Omental fat pad (tissue), 4 donors: Measurements from ENCODE around the gene NELL1. TPM values are rescaled to one million over a fixed set of nuclear protein-coding genes. Genes with fewer than 3 reads are reported as not detected.

ENCODE experiments used
- ATAC-seq: fragments of 150-250 bp; one replicate; pipeline ENCODE4 v1.9.1; 2016; ENCODE audit warnings: mild to moderate bottlenecking, moderate library complexity; ENCODE audit not compliant: low FRiP score
- DNase-seq: peaks from one replicate; pipeline ENCODE4 v3.0.0-alpha.2; 2019; ENCODE audit warnings: low spot score
- total RNA-seq, 4 donors: library from RNA; depleted of rRNA; stranded (reverse); fragments of >200 nt; gene quantifications; one replicate each; pipeline ENCODE4 v1.1.0, GENCODE V29; 2016
- TF ChIP-seq, protein P1 (sequence below), 3 donors: fragments of 450-650 bp; IDR thresholded peaks; one replicate each; pipeline ENCODE4 v1.5.1; 2016 to 2017; ENCODE audit warnings: antibody characterized with exemption in 3 of 3, mild to moderate bottlenecking in 3 of 3, moderate library complexity in 2 of 3

Gene NELL1
- total RNA-seq, 4 donors from 2014 or later, result 0.48 to 1.3 TPM; not detected in 2

DNA sequence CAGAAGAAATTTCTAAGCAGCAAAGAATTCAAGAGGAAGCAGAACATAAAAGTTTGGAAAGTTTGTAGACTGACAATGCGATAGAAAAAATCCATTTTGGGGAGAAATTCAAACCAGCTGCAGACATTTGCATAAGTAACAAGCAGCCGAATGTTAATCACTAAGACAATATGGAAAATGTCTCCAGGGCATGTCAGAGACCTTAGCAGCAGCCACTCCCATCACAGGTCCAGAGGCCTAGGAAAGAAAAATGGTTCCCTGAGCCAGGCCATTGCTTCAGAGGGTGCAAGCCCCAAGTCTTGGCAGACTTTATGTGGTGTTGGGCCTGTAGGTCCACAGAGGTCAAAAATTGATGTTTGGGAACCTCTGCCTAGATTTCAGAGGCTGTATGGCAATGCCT lies 155.4 kb downstream of the NELL1 start:
- DNase-seq (no peak), ATAC-seq (no peak)
- TF ChIP-seq, protein P1, sequence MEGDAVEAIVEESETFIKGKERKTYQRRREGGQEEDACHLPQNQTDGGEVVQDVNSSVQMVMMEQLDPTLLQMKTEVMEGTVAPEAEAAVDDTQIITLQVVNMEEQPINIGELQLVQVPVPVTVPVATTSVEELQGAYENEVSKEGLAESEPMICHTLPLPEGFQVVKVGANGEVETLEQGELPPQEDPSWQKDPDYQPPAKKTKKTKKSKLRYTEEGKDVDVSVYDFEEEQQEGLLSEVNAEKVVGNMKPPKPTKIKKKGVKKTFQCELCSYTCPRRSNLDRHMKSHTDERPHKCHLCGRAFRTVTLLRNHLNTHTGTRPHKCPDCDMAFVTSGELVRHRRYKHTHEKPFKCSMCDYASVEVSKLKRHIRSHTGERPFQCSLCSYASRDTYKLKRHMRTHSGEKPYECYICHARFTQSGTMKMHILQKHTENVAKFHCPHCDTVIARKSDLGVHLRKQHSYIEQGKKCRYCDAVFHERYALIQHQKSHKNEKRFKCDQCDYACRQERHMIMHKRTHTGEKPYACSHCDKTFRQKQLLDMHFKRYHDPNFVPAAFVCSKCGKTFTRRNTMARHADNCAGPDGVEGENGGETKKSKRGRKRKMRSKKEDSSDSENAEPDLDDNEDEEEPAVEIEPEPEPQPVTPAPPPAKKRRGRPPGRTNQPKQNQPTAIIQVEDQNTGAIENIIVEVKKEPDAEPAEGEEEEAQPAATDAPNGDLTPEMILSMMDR (IDR thresholded peaks at IDR 0.05), result no peak

DNA sequence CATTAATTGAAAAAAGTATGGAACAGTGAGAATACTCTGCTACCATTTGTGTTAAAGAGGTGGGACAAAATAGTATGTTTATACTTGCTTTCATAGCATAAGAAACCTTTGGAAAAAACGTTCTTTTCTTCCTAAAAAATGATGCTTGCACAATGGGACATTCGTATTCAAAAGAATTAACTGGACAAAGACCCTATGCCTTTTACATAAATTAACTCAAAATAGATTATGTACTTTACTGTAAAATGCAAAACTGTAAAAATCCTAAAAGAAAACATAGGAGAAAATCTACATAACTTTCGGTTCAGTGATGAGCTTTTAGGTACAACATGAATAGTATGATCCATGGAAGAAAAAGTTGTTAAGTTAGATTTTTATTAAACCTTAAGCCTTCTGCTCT lies 166.2 kb downstream of the NELL1 start:
- no peak for DNase-seq
- TF ChIP-seq, protein P1 (IDR thresholded peaks at IDR 0.05), result no peak
- ATAC-seq, result no peak

DNA sequence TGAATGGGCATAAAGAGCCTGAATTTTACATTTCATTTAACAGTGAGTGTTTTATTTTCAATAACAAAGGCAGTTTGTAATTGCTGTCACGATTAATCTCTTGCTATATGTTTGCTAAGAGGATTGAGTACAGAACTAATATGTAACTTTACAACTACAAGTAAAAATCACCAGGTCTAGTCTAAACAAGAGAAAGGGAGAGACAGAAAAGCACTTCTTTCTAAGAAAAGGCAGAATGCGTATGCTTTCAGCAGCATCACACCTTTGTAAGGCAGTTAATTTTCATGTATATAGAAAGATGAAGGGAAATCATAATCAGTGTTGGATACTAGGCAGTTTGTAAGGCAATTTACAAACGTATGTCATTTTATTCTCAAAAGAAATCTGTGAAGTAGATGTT lies 169.8 kb downstream of the NELL1 start:
- DNase-seq (no peak), ATAC-seq (no peak)
- TF ChIP-seq, protein P1 (IDR thresholded peaks at IDR 0.05), result no peak

DNA sequence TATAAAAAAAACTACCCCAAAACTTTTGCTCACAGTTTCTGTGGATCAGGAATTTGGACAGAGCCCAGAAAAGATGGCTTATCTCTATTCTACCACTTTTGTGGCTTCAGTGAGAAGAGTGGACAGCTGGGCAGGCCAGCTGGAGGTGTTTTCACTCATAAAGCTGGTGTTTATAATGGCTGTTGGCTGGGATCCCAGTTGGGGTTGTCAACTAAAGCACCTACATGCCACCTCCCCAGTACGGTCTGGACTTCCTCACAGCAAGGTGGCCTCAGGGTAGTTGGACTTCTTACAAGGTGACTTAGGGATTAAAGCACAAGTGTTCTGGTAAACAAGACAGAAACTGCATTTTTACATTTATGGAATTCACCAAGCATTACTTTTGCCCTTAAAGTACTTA lies 171.0 kb downstream of the NELL1 start:
- DNase-seq (no peak), ATAC-seq (no peak)
- TF ChIP-seq, protein P1 (IDR thresholded peaks at IDR 0.05), result no peak

DNA sequence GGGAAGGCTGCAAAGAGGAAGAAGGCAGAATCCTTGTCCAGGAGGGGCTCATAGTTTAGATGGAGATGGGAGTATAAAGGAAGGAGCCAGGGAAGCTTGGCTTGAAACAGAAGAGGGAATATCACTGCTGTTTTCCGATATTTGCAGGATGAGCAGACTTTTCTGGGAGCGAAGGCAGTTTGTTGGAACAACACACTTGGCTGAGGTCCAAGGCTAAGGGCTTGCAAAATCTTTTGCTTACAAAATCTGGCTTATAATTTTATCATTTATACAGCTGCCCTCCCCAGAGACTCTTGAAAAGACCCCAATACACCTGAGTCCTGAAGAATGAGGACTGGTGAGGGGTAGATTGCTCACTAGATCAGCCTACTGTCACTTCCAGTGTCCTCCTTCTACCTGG lies 174.8 kb downstream of the NELL1 start:
- DNase-seq (no peak), ATAC-seq (no peak)
- TF ChIP-seq, protein P1 (IDR thresholded peaks at IDR 0.05), result no peak

DNA sequence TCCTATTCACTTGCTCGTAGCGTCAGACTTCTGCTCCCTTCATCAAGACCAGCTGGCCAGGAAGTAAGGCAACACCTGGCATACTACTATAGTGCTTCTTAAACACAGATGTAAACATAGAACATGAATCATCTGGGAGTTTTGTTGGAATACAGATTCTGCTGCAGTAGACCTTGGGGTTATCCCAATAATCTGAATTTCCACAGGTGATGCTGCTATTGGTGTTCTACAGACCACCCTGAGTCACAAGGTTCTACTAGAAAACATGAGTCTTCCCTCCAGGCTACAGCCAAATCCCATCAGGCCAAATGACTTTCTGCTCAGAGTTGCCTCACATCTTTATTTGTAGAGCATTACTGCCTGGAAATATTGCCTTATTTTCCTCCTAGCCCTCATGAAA lies 175.2 kb downstream of the NELL1 start:
- TF ChIP-seq, protein P1 (IDR thresholded peaks at IDR 0.05), result no peak

DNA sequence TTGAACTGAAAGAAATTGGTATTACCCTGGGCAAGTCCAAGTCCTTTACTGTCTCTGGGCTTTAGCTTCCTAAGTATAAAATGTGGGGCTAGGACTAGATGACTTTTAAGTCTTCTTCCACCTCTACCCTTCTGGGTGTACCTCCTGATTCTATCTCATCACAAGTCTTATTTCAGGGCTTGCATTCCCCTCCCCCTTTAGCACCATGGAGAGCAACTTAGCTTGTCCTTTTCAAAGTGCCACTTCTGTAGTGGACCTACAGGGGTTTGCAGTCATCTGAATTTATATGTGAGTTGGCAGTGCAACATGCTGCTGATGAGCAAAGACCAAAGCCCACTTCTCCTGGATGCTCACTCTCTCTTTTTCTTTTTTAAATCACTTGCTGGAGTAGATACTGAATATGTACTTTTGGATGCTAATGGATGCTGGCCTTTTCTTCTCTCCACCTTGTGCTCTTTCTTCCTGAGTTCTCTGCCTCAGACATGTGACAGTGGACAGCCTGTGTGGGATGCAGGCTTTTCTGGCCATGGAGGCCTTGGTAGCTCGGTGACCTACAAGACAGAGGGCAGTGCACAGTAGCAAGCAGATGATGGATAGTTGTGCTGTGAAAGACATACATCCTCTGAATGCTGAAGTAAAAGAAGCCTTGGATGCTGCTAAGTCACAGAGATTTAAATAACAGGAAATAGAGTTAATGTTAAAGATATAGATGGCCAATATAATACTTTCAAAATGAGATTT lies 185.0 kb downstream of the NELL1 start:
- TF ChIP-seq, protein P1 (IDR thresholded peaks at IDR 0.05), result no peak
- ATAC-seq (no peak), DNase-seq (no peak)

More for the DNA sequence above, 175.2 kb downstream of the NELL1 start:
- DNase-seq (no peak), ATAC-seq (peak; percentile 57)
